OCI-LY7 (cell line): ENCODE measurements around the gene ABHD12B.

Experiments
- CTCF ChIP-seq: fragments of 200-600 bp; sonication (generic); conservative IDR thresholded peaks from 2 replicates; pipeline ENCODE4 v1.5.1; 2014; ENCODE audit warnings: mild to moderate bottlenecking, antibody characterized with exemption, low read length, moderate library complexity, mixed read lengths
- EZH2phosphoT487 ChIP-seq: fragments of 200-600 bp; sonication (generic); IDR thresholded peaks from 2 replicates; pipeline ENCODE4 v1.6.1; 2018; ENCODE audit warnings: low read depth, borderline replicate concordance, mild to moderate bottlenecking, mixed run types, antibody characterized with exemption, low read length, moderate library complexity, mixed read lengths

- TF ChIP-seq EZH2phosphoT487: no peak
- TF ChIP-seq CTCF: no peak
Measured at GRCh38 chr14:50823762-50824636, 47.9 kb upstream of the ABHD12B start.
